ENCODE results near the gene CRACR2A.

CRACR2A gene

GRCh38 chr12:3651585-3652424 lies 101.1 kb downstream of the CRACR2A start:
- Histone ChIP-seq H4K20me1 (ENCODE audit: insufficient read depth, low read length) (no peaks in the 10 kb centered on the region), H3K9me3 (replicated peaks; ENCODE audit: insufficient read depth, low read length) (no peaks in the 10 kb centered on the region), H3F3A (ENCODE audit: insufficient read depth, low read length) (no peaks in the 10 kb centered on the region), H3K4me1 (ENCODE audit: low read length) (peaks cover 6% of the 10 kb centered on the region; the same call in 1 of the 2 replicates), H3K79me2 (ENCODE audit: low read length) (no peaks in the 10 kb centered on the region), H3K4me2 (ENCODE audit: low read depth, low read length) (no peak overlapping the region), H3K27me3 (replicated peaks; ENCODE audit: insufficient read depth, low read length) (no peaks in the 10 kb centered on the region), H3K9me2 (replicated peaks; ENCODE audit: insufficient read depth, low read length) (no peaks in the 10 kb centered on the region), H3K27ac (ENCODE audit: low read length) (no peak overlapping the region), H3K9ac (ENCODE audit: low read length) (no peak overlapping the region), H3K4me3 (ENCODE audit: low read length) (no peak overlapping the region), H2AFZ (ENCODE audit: low read length) (no peak overlapping the region), H3K36me3 (replicated peaks; ENCODE audit: insufficient read depth, low read length) (no peaks in the 10 kb centered on the region)
- no peak for DNase-seq
- TF ChIP-seq CTCF (IDR thresholded peaks at IDR 0.05; ENCODE audit: low read length): no peak
- TF ChIP-seq EZH2 (optimal IDR thresholded peaks at IDR 0.05; ENCODE audit: low read depth, low read length): no peak
- TF ChIP-seq EZH2phosphoT487 (IDR thresholded peaks at IDR 0.05; ENCODE audit: low read length): no peak

- no peaks in the 10 kb centered on the region for H3K27me3 ChIP-seq (replicated peaks; ENCODE audit: insufficient read depth, low read length)
- H3K9me2 ChIP-seq (replicated peaks; ENCODE audit: insufficient read depth, low read length): no peaks in the 10 kb centered on the region
- TF ChIP-seq EZH2 (optimal IDR thresholded peaks at IDR 0.05; ENCODE audit: low read depth, low read length) (no peak), EZH2phosphoT487 (IDR thresholded peaks at IDR 0.05; ENCODE audit: low read length) (no peak), CTCF (IDR thresholded peaks at IDR 0.05; ENCODE audit: low read length) (no peak)
- no peaks in the 10 kb centered on the region for H3K4me1 ChIP-seq (ENCODE audit: low read length)
- no peaks in the 10 kb centered on the region for H3K36me3 ChIP-seq (replicated peaks; ENCODE audit: insufficient read depth, low read length)
- H3K4me3 ChIP-seq (ENCODE audit: low read length): no peak overlapping the region
- DNase-seq: no peak
- H3K27ac ChIP-seq (ENCODE audit: low read length): no peak overlapping the region
- H3K79me2 ChIP-seq (ENCODE audit: low read length): no peaks in the 10 kb centered on the region
- H2AFZ ChIP-seq (ENCODE audit: low read length): no peak overlapping the region
- no peaks in the 10 kb centered on the region for H3K9me3 ChIP-seq (replicated peaks; ENCODE audit: insufficient read depth, low read length)
- H3K9ac ChIP-seq (ENCODE audit: low read length): no peak overlapping the region
- H3K4me2 ChIP-seq (ENCODE audit: low read depth, low read length): no peak overlapping the region
- H3F3A ChIP-seq (ENCODE audit: insufficient read depth, low read length): no peaks in the 10 kb centered on the region
- no peaks in the 10 kb centered on the region for H4K20me1 ChIP-seq (ENCODE audit: insufficient read depth, low read length)
Observed at GRCh38 chr12:3647504-3647903, 105.4 kb downstream of the CRACR2A start.

- Histone ChIP-seq H3K9me3 (replicated peaks; ENCODE audit: insufficient read depth, low read length) (no peaks in the 10 kb centered on the region), H3K36me3 (replicated peaks; ENCODE audit: insufficient read depth, low read length) (no peaks in the 10 kb centered on the region), H3K27ac (ENCODE audit: low read length) (no peak overlapping the region), H4K20me1 (ENCODE audit: insufficient read depth, low read length) (no peaks in the 10 kb centered on the region), H3K9ac (ENCODE audit: low read length) (no peak overlapping the region), H2AFZ (ENCODE audit: low read length) (no peak overlapping the region), H3K4me2 (ENCODE audit: low read depth, low read length) (no peak overlapping the region), H3K4me1 (ENCODE audit: low read length) (no peaks in the 10 kb centered on the region), H3K9me2 (replicated peaks; ENCODE audit: insufficient read depth, low read length) (no peaks in the 10 kb centered on the region), H3K27me3 (replicated peaks; ENCODE audit: insufficient read depth, low read length) (no peaks in the 10 kb centered on the region), H3K4me3 (ENCODE audit: low read length) (no peak overlapping the region), H3K79me2 (ENCODE audit: low read length) (no peaks in the 10 kb centered on the region), H3F3A (ENCODE audit: insufficient read depth, low read length) (no peaks in the 10 kb centered on the region)
- TF ChIP-seq EZH2phosphoT487 (IDR thresholded peaks at IDR 0.05; ENCODE audit: low read length) (no peak), EZH2 (optimal IDR thresholded peaks at IDR 0.05; ENCODE audit: low read depth, low read length) (no peak), CTCF (IDR thresholded peaks at IDR 0.05; ENCODE audit: low read length) (no peak)
- no peak for DNase-seq
Observed at GRCh38 chr12:3646561-3647241, 106.2 kb downstream of the CRACR2A start.

All from MM.1S (cell line).